Embryonic facial prominence (tissue), 1 donor: Measurements from ENCODE around the gene RRP1B.
"Not testable (repeated sequence)": the region's sequence is repeated elsewhere in the genome, so short reads cannot be mapped to it uniquely, and the experiment has no call there.

Source experiments
- DNase-seq: peaks from one replicate; pipeline ENCODE4 v3.0.0-alpha.2; 2016; ENCODE audit errors: extremely low spot score

RRP1B gene

GRCh38 chr21:43699933-43700599 lies 40.7 kb downstream of the RRP1B start:
- no peak for DNase-seq

DNA sequence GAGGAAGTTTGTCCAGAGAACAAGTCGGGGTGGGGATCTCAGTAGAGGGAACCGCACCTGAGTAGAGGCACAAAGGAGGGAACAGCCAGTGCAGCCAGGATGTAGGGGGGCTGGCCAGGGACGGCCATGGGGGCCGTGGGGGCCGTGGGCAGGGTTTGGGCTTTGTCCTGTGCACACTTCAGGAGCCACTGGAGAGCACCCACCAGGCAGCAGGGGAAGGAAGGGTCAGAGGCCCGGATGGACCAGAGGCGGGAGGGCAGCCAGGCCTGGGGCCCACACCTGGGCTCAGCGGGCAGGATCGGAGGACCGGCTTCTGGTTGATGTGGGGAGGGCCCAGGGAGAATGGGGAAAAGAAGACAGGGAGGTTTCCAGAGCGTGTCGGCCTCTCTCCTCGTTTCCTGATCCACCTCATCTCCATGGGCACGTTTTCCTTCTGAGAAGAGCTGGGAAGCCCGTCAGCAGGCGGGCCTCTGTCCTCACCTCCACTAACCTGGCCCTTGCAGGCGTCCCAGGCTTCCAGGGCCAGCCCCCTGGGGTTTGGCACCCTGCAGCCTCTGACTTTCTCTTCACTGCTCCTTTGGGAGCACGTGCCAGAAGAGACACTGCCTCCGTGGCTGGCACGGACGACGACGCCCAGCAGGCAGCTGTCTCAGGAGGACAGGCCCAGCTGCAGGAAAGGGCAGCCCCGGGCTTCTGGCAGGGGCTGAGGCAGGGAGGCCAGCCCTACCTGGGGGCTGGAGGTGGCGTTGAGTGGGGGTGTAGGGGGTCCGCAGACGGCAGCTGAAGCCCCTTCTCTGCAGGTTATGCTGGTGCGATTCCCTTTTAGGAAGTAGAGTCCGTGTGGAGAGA lies 42.8 kb downstream of the RRP1B start:
- no peak for DNase-seq

- DNase-seq: no peak
Measured at GRCh38 chr21:43702785-43703034, 43.4 kb downstream of the RRP1B start.

DNA sequence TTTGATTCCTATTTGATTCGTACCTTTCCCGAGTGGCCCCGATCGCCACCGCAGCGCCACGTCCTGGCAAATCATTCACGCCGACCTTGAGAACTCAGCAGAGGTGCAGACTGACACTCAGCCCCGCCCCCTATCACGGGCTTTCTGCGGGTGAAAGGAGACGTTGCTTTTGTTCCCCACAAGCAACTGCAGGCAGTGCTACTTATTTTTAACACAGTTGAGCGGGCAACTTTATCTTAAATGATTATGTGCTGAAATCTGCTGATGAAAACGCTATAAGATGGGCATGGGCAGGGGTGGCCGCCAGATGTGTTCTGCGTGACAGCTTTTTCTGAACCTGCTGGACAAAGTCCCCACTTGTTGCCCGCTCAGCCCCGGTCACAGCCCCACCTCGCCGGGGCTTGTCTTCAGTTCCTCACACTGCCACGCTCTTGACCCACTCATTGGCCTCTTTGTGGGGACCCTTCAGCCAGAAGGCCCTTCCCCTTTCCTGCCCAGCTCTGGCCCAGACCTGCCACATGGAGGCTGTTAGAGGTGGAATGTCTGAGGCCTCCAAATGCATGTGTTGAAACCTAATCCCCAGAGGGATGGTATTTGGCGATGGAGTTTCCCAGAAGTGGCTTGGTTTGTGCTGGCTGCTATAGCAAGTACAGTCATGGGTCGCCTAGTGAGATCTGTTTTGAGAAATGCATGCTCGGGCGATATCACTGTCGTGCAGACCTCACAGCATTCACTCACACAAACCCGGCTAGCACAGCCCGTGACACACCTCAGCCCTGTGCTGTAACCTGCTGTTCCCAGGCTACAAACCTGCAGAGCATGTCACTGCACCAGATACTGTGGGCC lies 43.9 kb downstream of the RRP1B start:
- DNase-seq: no peak

DNA sequence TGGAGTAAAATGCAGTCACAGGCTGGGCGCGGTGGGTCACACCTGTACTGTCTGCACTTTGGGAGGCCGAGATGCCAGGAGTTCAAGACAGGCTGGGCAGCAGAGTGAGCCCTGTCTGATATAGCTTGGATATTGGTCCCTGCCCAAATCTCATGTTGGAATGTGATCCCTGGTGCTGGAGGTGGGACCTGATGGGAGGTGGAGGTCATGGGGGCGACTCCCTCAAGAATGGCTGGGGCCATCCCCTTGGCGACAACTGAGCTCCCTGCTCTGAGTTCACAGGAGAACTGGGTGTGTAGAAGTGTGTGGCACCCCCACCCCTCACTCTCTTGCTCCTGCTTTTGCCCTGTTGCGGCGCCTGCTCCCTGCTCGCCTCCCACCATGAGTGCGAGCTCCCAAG lies 48.1 kb downstream of the RRP1B start:
- DNase-seq: no peak

- no peak for DNase-seq
Measured at GRCh38 chr21:43708745-43709381, 49.5 kb downstream of the RRP1B start.

GRCh38 chr21:43712268-43712942 lies 53.0 kb downstream of the RRP1B start:
- DNase-seq: no peak

DNA sequence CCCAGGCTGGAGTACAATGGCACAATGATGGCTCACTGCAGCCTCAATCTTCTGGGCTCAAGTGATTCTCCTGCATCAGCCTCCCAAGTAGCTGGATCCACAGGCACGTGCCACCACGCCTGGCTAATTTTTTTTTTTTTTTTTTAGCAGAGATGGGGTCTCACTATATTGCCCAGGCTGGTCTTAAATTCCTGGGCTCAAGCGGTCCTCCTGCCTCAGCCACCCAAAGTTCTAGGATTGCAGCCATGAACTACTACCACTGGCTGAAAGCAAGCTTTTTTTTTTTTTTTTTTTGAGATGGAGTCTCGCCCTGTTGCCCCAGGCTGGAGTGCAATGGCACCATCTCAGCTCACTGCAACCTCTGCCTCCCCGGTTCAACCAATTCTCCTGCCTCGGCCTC lies 53.8 kb downstream of the RRP1B start:
- DNase-seq: not testable (repeated sequence)

DNA sequence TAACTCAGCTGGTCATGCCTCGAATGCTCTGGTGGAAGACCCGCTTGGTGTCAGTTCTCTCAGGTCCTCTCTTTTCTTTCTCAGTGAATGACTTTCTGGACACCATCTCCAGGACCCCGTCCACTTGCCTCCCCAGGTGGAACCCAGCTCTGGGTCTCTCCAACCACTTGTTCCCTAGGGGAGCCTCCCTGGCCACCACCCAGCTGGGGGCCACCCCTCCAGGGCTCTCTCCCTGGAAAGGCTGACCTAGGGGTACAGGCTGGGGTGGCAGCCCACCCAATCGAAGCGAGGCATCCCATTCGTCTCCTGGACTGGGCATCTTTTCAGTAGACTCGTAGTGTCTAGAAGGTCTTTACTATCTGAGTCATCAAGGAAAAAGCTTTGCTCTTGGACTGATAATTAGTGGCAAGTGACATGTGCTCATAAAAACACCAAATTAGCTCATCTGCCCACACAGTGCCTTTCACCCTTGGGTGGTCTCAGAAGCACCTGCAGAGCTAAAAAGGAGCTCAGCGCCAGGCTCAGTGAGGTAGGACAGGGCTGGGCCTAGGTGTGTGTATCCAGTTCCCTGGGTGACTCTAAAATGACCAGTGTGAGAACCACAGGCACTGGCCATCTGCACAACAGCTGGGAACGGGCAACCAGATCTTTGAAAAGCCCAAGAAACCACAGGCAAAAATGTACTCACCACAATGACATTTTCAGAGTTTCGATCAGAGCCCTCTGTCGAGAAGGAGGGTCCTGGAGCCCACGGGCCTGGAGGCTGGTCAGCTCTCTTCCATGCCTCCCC lies 57.2 kb downstream of the RRP1B start:
- DNase-seq: no peak

GRCh38 chr21:43717166-43717853 lies 58.0 kb downstream of the RRP1B start:
- no peak for DNase-seq

DNA sequence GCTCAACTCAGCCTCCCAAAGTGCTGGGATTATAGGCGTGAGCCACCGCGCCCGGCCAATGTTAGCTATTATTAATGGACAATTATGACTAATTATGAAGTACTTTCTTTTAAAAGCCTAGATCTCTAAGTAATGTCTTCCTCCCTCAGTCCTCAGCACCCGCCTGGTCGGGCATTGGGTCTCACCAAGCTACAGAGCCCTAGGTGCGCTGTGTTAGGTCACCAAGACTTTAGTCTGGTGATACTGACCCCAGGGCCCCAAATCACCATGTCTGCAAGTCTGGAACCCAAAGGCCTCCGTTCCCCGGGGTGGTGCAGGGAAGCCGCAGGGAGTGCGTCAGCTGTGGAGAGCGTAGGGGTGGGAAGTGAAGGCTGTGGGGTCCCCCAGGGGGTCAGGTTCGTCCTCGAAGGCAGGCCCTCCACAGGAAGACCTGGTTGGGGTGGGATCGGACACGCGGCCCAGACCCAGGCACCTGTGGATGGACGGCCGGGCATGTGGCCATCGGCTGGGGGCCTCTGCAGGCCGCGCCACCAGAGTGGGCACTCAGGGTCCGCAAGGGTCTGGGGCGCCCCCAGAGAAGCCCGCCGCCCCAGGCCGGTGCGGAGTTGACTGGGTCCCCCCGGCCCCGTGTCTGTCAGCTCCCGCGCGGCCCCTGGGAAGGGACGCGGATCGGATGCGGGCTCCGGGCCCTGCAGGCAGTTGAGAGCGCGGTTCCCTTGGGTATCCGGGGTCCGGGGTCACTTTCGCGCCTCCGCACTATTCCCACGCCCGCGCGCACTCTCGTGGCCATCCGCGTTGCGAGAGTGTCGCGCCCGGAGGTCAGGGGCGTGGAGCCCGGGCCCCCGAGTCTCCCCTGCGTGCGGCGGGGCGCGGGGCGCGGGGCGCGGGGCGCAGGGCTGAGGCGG lies 58.9 kb downstream of the RRP1B start:
- DNase-seq: no peak

GRCh38 chr21:43718872-43719747 lies 59.8 kb downstream of the RRP1B start, which contains the start of gene PDXK:
Gene PDXK, plus strand, starts transcription at chr21:43719129. Its CDS starts 166 bp downstream, at chr21:43719295.
- DNase-seq: no peak

DNA sequence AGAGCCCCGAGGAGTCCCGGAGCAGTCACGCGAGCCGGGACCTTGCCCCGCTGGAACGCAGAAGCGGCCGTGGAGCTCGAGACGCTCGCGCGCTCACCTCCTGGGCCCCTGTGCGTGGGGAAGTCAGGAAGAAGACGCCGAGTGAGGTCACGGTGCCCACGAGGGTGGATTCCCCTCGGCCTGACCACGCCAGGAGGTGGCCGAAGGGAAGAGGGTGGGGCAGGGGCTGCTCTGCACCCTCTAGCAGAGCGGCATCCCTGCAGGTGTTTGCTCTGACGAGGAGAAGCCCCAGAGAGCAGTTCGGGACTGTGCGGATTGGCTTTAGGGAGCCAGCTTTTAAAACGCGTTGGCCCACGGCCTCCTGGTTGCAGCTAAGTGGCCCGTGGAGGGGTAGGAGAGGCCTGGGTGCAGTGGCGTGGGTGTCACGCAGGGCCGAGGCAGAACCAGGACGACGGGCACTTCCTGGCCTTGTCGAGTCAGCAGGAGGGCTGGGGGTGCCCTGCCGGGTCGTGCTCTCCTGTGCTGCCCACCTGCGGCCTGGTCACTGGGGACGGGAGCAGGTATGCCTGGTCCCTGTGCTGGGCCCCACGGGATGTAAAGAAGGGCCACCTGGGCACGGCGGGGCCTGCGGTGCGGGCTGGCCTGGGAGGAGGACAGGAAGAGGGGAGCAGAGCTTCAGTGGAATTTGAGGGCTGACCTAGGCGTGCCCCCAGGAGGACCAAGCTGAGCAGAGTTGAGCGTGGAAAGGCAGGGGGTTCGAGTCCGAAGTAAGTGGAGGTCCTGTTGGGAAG lies 60.6 kb downstream of the RRP1B start:
- no peak for DNase-seq

- no peak for DNase-seq
Measured at GRCh38 chr21:43720539-43721166, 61.3 kb downstream of the RRP1B start.

DNA sequence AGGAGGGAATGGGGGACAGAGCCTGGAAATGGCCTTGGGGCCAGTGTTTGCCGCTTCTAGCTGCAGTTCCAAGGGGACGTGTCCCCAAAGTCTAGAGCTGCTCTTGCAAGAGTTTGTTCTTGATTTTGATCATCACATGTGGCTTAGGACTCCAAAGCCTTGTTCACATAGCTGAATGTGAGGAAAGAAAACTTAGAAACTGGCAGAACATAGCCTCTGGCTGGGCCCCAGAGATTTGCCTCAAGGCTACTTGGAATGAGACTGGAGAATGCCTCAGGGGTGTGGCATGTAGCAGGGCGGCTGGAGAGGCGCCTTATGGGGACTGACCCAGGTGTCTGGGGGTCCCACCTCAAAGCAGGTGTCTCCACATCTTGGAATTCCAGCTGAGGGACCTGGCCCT lies 61.8 kb downstream of the RRP1B start:
- DNase-seq: no peak

DNA sequence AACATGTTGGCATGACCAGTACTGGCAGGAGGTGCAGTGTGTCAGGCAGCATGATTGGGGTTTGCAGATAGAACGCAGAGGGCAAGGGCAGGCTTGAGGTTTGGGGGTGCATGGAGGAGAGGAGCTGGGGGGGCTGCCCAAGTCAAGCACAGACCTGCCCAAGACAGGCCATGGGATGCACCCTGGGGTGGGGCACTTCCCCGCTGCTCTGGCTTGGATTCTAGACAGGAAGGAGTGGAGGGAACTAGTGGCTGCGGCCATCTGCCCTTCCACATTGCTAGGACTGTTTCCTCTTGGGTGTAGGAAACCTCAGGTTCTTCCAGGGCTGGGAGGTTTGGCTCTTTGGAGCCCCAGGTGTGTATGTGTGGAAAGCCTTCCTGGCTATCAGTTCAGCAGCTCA lies 62.6 kb downstream of the RRP1B start:
- DNase-seq: no peak

- no peak for DNase-seq
Measured at GRCh38 chr21:43723648-43724047, 64.3 kb downstream of the RRP1B start.
